ENCODE results near the gene SLC35B2. TPM values are rescaled to one million over a fixed set of nuclear protein-coding genes. Genes with fewer than 3 reads are reported as not detected.

Gene SLC35B2
- polyA plus RNA-seq, 1 of the 3 experiments (the other 2 are of a cell fraction), result 125 TPM

DNA sequence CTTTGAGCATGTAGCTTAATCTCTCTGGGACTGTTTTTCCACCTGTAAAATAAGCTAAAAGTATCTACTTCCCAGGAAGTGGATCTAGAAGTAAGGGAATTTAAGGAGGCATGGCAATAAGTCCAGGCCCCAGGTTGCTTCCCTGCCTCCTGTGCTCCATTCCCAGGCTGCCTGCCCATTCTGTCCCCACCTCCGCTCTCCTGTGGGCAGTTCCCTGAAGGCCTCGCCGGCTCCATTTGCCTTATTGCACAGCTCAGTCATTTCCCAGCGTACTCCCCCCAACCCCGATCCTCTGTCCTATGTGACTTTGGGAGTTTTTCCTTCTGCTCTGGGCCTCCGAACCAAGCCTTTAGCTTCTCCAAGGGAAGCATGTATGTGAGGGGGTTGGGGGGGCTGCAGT, 29.3 kb downstream of the SLC35B2 start:
- H3K4me1 ChIP-seq (ENCODE audit: control insufficient read depth in 1 of 2, insufficient read depth in 2 of 2, low read depth in 1 of 2, low read length in 1 of 2), result peaks cover 9 to 77% of the 10 kb centered on the region in 2 experiments; a peak in 3 of 4 replicates
- H3K4me3 ChIP-seq (ENCODE audit: low read depth in 2 of 2, low read length in 1 of 2), result no peak overlapping the region
- H3K27me3 ChIP-seq (ENCODE audit: insufficient read depth), result no peaks in the 10 kb centered on the region
- no peak overlapping the region for H2AFZ ChIP-seq (ENCODE audit: low read depth)
- WGBS (ENCODE audit: low lambda C conversion rate), result 92% methylated on average over 6 of the region's 6 CpGs
- no peaks in the 10 kb centered on the region for H3K9me3 ChIP-seq
- H3K9me2 ChIP-seq, result no peaks in the 10 kb centered on the region
- H3K36me3 ChIP-seq (replicated peaks in 1 of 2; ENCODE audit: control insufficient read depth in 1 of 2, insufficient read depth in 2 of 2, low read length in 1 of 2), result peaks cover 0 to 6% of the 10 kb centered on the region in 2 experiments
- peak overlapping the region in 1 of 2 experiments; percentile 0; a peak in 1 of 4 replicates for H3K27ac ChIP-seq (ENCODE audit: low read depth in 2 of 2, low read length in 1 of 2)
- ChIA-PET POLR2A (interaction anchor here (0.9 to 3.1 kb wide), 2 partner anchors 18 to 29 kb away, joined by 3 to 25 read pairs; partner anchors contain the start of genes HSP90AB1 and SLC35B2), CTCF (interaction anchor here (1.2 to 13.7 kb wide), 6 partner anchors 6 to 131 kb away, joined by 3 to 224 read pairs (median 4); no protein-coding TSS in a partner anchor)
- no peaks in the 10 kb centered on the region for H3F3A ChIP-seq (replicated peaks; ENCODE audit: insufficient read depth)
- H3K79me2 ChIP-seq (ENCODE audit: insufficient read depth), result peaks cover 7% of the 10 kb centered on the region; the same call in 1 of the 2 replicates
- peaks cover 5% of the 10 kb centered on the region; the same call in 1 of the 2 replicates for H4K20me1 ChIP-seq (ENCODE audit: insufficient read depth)
- no peak overlapping the region for H3K9ac ChIP-seq
- no peak overlapping the region for H3K4me2 ChIP-seq
- TF ChIP-seq RAD21 (IDR thresholded peaks at IDR 0.05; ENCODE audit: low read length) (no peak), USF1 (IDR thresholded peaks at IDR 0.05; ENCODE audit: borderline replicate concordance, low read depth) (no peak), FOXJ3 (CRISPR knock-in tag; IDR thresholded peaks at IDR 0.05) (no peak), REST (IDR thresholded peaks at IDR 0.05; ENCODE audit: low read depth, low read length) (no peak), RXRA (IDR thresholded peaks at IDR 0.05; ENCODE audit: borderline replicate concordance, low read depth) (no peak), GABPA (IDR thresholded peaks at IDR 0.05; ENCODE audit: low read depth) (no peak), TCF12 (IDR thresholded peaks at IDR 0.05) (no peak), FOXM1 (IDR thresholded peaks at IDR 0.05; ENCODE audit: low read depth) (no peak), MEF2A (IDR thresholded peaks at IDR 0.05; ENCODE audit: borderline replicate concordance, low read depth) (no peak)
- TF ChIP-seq, protein P1, sequence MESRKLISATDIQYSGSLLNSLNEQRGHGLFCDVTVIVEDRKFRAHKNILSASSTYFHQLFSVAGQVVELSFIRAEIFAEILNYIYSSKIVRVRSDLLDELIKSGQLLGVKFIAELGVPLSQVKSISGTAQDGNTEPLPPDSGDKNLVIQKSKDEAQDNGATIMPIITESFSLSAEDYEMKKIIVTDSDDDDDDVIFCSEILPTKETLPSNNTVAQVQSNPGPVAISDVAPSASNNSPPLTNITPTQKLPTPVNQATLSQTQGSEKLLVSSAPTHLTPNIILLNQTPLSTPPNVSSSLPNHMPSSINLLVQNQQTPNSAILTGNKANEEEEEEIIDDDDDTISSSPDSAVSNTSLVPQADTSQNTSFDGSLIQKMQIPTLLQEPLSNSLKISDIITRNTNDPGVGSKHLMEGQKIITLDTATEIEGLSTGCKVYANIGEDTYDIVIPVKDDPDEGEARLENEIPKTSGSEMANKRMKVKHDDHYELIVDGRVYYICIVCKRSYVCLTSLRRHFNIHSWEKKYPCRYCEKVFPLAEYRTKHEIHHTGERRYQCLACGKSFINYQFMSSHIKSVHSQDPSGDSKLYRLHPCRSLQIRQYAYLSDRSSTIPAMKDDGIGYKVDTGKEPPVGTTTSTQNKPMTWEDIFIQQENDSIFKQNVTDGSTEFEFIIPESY (IDR thresholded peaks at IDR 0.05; ENCODE audit: borderline replicate concordance, low read depth), result no peak
- TF ChIP-seq, protein P2, sequence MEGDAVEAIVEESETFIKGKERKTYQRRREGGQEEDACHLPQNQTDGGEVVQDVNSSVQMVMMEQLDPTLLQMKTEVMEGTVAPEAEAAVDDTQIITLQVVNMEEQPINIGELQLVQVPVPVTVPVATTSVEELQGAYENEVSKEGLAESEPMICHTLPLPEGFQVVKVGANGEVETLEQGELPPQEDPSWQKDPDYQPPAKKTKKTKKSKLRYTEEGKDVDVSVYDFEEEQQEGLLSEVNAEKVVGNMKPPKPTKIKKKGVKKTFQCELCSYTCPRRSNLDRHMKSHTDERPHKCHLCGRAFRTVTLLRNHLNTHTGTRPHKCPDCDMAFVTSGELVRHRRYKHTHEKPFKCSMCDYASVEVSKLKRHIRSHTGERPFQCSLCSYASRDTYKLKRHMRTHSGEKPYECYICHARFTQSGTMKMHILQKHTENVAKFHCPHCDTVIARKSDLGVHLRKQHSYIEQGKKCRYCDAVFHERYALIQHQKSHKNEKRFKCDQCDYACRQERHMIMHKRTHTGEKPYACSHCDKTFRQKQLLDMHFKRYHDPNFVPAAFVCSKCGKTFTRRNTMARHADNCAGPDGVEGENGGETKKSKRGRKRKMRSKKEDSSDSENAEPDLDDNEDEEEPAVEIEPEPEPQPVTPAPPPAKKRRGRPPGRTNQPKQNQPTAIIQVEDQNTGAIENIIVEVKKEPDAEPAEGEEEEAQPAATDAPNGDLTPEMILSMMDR (IDR thresholded peaks at IDR 0.05), result no peak
- DNase-seq, result no peak
